B cell (primary cell): ENCODE results near the gene ESYT1. TPM values are rescaled to one million over a fixed set of nuclear protein-coding genes. Genes with fewer than 3 reads are reported as not detected.

ENCODE experiments used
- ATAC-seq: fragments of 200-7000 bp; cut with Tn5 transposase; one replicate; pipeline ENCODE4 v1.10.0; 2021; ENCODE audit warnings: low read depth, mild to moderate bottlenecking, moderate number of reproducible peaks, moderate library complexity
- CTCF ChIA-PET: fragments of 350-600 bp; sonication (Branson Sonifier 250); formaldehyde crosslinking; loops from one replicate; lab custom pipeline; 2021; ENCODE audit warnings: antibody characterized with exemption, inconsistent platforms; lab: Charles Lee
- POLR2A ChIA-PET: fragments of 350-600 bp; sonication (Branson Sonifier 250); formaldehyde crosslinking; loops from one replicate; lab custom pipeline; 2021; ENCODE audit warnings: antibody characterized with exemption; lab: Charles Lee
- DNase-seq: peaks from one replicate; pipeline ENCODE4 v3.0.0; 2013
- H2AFZ ChIP-seq: 2 replicates; pipeline ENCODE4 v1.6.1; 2012; ENCODE audit warnings: mild to moderate bottlenecking, low read depth, low read length; ENCODE audit not compliant: insufficient read depth, poor library complexity, severe bottlenecking
- H3K27ac ChIP-seq, 2 donors: 1 replicate in 1 of 2; 2 replicates in 1 of 2; pipeline ENCODE4 v1.5.1; 2012 to 2013; ENCODE audit warnings: low read length in 2 of 2, mild to moderate bottlenecking in 2 of 2, moderate library complexity in 1 of 2
- H3K27me3 ChIP-seq, 4 experiments: fragments of 200-600 bp in 1 of 4; sonication (generic) in 1 of 4; replicated peaks in 1 of 4; 1 replicate in 2 of 4; 2 replicates in 2 of 4; pipeline versions ENCODE4 v1.6.1 to v1.7.0; 2013 to 2016; ENCODE audit warnings: low read length in 3 of 4, mild to moderate bottlenecking in 2 of 4, mixed read lengths in 1 of 4, moderate library complexity in 1 of 4; ENCODE audit not compliant: insufficient read depth in 4 of 4, control insufficient read depth in 3 of 4; ENCODE audit errors: control extremely low read depth in 1 of 4
- H3K36me3 ChIP-seq, 2 experiments: replicated peaks in 1 of 2; 1 replicate in 1 of 2; 2 replicates in 1 of 2; pipeline versions ENCODE4 v1.6.1 to v1.7.1; 2013; ENCODE audit warnings: low read length in 1 of 2; ENCODE audit not compliant: insufficient read depth in 2 of 2, control insufficient read depth in 1 of 2; ENCODE audit errors: control extremely low read depth in 1 of 2, extremely low read depth in 1 of 2
- H3K4me1 ChIP-seq, 2 donors: fragments of 200-600 bp in 1 of 2; sonication (generic) in 1 of 2; 1 replicate in 1 of 2; 2 replicates in 1 of 2; pipeline versions ENCODE4 v1.5.1 to v1.6.1; 2013 to 2017; ENCODE audit warnings: low read length in 2 of 2; ENCODE audit not compliant: control insufficient read depth in 2 of 2, insufficient read depth in 2 of 2
- H3K4me2 ChIP-seq: replicated peaks from 2 replicates; pipeline ENCODE3; 2012; ENCODE audit warnings: mild to moderate bottlenecking, low read depth, low read length; ENCODE audit not compliant: poor library complexity, severe bottlenecking
- H3K4me3 ChIP-seq, 5 experiments: fragments of 200-600 bp in 1 of 5; sonication (generic) in 1 of 5; 1 replicate in 3 of 5; 2 replicates in 2 of 5; pipeline versions ENCODE4 v1.5.1 to v1.7.0; 2011 to 2016; ENCODE audit warnings: low read length in 4 of 5, mild to moderate bottlenecking in 4 of 5, low read depth in 2 of 5, control low read depth in 1 of 5, moderate library complexity in 1 of 5; ENCODE audit not compliant: insufficient read depth in 1 of 5; ENCODE audit errors: control extremely low read depth in 1 of 5, extremely low read depth in 1 of 5
- H3K79me2 ChIP-seq: fragments of 200-600 bp; sonication (generic); one replicate; pipeline ENCODE4 v1.6.0; 2016; ENCODE audit warnings: low read length; ENCODE audit not compliant: control insufficient read depth, insufficient read depth
- H3K9ac ChIP-seq: fragments of 200-600 bp; sonication (generic); 2 replicates; pipeline ENCODE4 v1.6.1; 2017; ENCODE audit warnings: mild to moderate bottlenecking, low read length, moderate library complexity
- H3K9me3 ChIP-seq, 3 donors: one replicate each; pipeline versions ENCODE4 v1.6.1 to v1.7.1; 2013; ENCODE audit warnings: low read length in 2 of 3; ENCODE audit not compliant: control insufficient read depth in 2 of 3, insufficient read depth in 1 of 3; ENCODE audit errors: control extremely low read depth in 1 of 3
- H4K20me1 ChIP-seq: 2 replicates; pipeline ENCODE4 v1.6.0; 2012; ENCODE audit warnings: mild to moderate bottlenecking, low read length; ENCODE audit not compliant: insufficient read depth, control insufficient read depth, poor library complexity, severe bottlenecking
- H3K27ac Mint-ChIP-seq: one replicate; pipeline ENCODE4 v1.8.0; 2021; ENCODE audit warnings: mixed read lengths
- H3K27me3 Mint-ChIP-seq: one replicate; pipeline ENCODE4 v1.8.0; 2021; ENCODE audit warnings: mixed read lengths
- H3K4me1 Mint-ChIP-seq: one replicate; pipeline ENCODE4 v1.8.0; 2021; ENCODE audit warnings: mixed read lengths
- H3K4me3 Mint-ChIP-seq: one replicate; pipeline ENCODE4 v1.8.0; 2021; ENCODE audit warnings: mixed read lengths
- H3K9me3 Mint-ChIP-seq: one replicate; pipeline ENCODE4 v1.8.0; 2022; ENCODE audit warnings: mixed read lengths; ENCODE audit not compliant: insufficient read depth
- EZH2 ChIP-seq: IDR thresholded peaks from 2 replicates; pipeline ENCODE4 v1.6.1; 2012; ENCODE audit warnings: borderline replicate concordance, low read depth, mild to moderate bottlenecking, moderate library complexity, low read length; ENCODE audit not compliant: insufficient read depth, poor library complexity, severe bottlenecking
- WGBS: methylation state at CpG from one replicate; pipeline ENCODE4 v1.1.5; 2013; ENCODE audit warnings: missing lambda C conversion rate; ENCODE audit not compliant: insufficient coverage; 5-methylcytosine and 5-hydroxymethylcytosine counted together
- intact Hi-C: fragments of 100-400 bp; cut with micrococcal nuclease; formaldehyde crosslinking; loops from one replicate; pipeline ENCODE4 v1.10.0; 2022
- polyA plus RNA-seq: library from polyadenylated mRNA; depleted of rRNA; stranded (reverse); fragments of >200 nt; gene quantifications from 2 replicates; pipeline ENCODE4 v1.2.3, GENCODE V29; 2012
- total RNA-seq, 2 donors: library from RNA; stranded (reverse); fragments of 120-200 nt in 1 of 2; gene quantifications; 1 replicate in 1 of 2; 2 replicates in 1 of 2; pipeline versions ENCODE4 v1.2.3 to v1.2.4, GENCODE V29; 2013 to 2022
- TF ChIP-seq, protein P1 (sequence below): fragments of 200-600 bp; IDR thresholded peaks from one replicate; pipeline ENCODE4 v1.8.0; 2022; ENCODE audit warnings: antibody characterized with exemption, mild to moderate bottlenecking

ESYT1 gene
- total and polyA plus RNA-seq, 2 donors (not counting 1 experiment from before 2014, with no cell fraction given), result 154 to 162 TPM

DNA sequence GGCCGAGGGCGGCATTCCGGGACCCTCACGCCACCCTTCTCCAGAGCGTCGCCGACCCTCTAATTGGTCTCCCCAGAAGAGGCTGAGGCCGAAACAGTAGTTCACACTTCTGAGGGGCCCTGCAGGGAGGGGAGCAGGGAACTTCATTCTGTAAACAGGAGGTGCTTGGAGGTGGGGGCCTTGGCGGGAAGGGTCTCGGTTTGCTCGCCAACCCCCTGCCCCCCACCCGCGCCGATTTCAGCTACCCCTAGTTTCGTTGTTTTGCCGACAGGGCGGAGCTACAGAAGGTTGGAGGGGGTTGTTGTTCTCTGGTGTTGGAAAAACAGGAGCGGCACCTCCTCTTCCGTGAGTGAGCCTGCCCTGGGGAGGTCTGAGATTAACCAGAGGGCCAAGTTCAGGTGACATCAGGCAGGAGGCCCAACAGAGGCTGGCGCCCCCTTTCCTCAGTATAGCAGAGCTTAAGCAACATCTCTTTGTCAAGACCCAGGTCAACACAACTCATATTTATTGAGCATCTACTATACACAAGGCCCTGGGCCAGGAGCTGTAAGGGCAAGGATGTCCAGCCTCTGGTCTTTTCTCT is 47.4 kb upstream of the ESYT1 start:
- 25% methylated on average over 8 of the region's 20 CpGs for WGBS
- no peaks in the 10 kb centered on the region for H3K36me3 ChIP-seq
- peak overlapping the region; percentile 79 for H3K9ac ChIP-seq
- H3K27me3 ChIP-seq, result peaks cover 0 to 46% (median 15%) of the 10 kb centered on the region in 4 experiments
- no peaks in the 10 kb centered on the region for H3K79me2 ChIP-seq
- peak overlapping the region; percentile 100 for H3K4me2 ChIP-seq
- no peak overlapping the region for H3K27ac ChIP-seq
- H3K4me3 ChIP-seq, result peak overlapping the region in 4 of 5 experiments; percentile 53 to 91 (median 66)
- H3K27ac Mint-ChIP-seq, result no peak overlapping the region
- peak overlapping the region; percentile 91 for H2AFZ ChIP-seq
- H3K4me1 Mint-ChIP-seq, result peaks cover 12% of the 10 kb centered on the region
- no peaks in the 10 kb centered on the region for H4K20me1 ChIP-seq
- no peak for DNase-seq
- peaks cover 18 to 22% of the 10 kb centered on the region in 2 donors for H3K4me1 ChIP-seq
- CTCF ChIA-PET, result interaction anchor here (1.4 kb wide), 1 partner anchor 38 kb away, joined by 3 read pairs; the partner anchor contains the start of gene ZC3H10
- no peak for TF ChIP-seq EZH2
- TF ChIP-seq, protein P1, sequence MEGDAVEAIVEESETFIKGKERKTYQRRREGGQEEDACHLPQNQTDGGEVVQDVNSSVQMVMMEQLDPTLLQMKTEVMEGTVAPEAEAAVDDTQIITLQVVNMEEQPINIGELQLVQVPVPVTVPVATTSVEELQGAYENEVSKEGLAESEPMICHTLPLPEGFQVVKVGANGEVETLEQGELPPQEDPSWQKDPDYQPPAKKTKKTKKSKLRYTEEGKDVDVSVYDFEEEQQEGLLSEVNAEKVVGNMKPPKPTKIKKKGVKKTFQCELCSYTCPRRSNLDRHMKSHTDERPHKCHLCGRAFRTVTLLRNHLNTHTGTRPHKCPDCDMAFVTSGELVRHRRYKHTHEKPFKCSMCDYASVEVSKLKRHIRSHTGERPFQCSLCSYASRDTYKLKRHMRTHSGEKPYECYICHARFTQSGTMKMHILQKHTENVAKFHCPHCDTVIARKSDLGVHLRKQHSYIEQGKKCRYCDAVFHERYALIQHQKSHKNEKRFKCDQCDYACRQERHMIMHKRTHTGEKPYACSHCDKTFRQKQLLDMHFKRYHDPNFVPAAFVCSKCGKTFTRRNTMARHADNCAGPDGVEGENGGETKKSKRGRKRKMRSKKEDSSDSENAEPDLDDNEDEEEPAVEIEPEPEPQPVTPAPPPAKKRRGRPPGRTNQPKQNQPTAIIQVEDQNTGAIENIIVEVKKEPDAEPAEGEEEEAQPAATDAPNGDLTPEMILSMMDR, result no peak
- peak overlapping the region; percentile 91 for H3K4me3 Mint-ChIP-seq
- H3K9me3 ChIP-seq, result peaks cover 0 to 12% (median 0%) of the 10 kb centered on the region in 3 donors
- peaks cover 20% of the 10 kb centered on the region for H3K27me3 Mint-ChIP-seq
- ATAC-seq, result no peak
- H3K9me3 Mint-ChIP-seq, result no peaks in the 10 kb centered on the region
- intact Hi-C loops, result no loop called here
- POLR2A ChIA-PET, result interaction anchor here (2.1 kb wide), 1 partner anchor 23 kb away, joined by 5 read pairs; the partner anchor contains the start of gene PA2G4
